Limb (tissue), 2 donors: ENCODE measurements around the gene SFMBT2.
"Not testable (repeated sequence)": the region's sequence is repeated elsewhere in the genome, so short reads cannot be mapped to it uniquely, and the experiment has no call there.

ENCODE experiments used
- DNase-seq, 2 donors: peaks; one replicate each; pipeline ENCODE4 v3.0.0-alpha.2; 2016; ENCODE audit errors: extremely low spot score in 2 of 2

SFMBT2 gene

DNA sequence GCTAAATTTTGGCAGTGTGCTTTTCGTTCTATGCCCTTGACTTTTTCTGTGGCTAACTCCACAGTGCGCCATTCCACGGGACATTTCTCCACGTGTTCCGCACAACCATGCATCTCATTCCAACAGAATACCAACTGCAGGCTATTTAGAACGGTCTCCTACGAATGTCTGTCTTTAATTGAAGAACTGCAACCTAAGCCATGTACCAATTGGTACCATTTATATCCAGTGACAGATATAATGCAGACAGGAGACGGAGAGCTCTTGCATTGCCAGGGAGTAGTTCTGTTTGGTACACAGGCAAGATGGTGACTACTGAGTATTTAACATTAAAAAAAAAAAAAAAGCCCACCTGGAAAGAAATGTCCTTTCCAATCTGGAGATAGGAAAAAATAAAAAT, 9.1 kb downstream of the SFMBT2 start:
- DNase-seq: no peak

DNA sequence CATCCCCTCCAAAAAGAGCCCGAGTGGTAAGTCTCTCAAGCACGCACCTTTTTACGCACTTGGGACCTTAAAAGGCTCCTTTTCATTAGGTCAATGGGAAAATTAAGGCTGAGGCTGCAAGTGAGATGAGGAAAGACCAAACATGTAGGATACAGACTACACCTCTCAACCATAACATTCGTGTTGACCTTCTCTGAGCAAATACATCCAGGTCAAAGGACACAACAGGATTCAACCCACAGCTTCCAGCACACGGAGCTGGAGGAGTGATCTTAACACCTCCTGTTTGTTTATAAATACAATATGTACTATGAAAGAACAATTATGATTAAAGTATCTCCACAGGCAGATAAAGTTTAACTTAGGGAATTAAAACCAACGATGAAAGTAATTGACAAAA, 9.7 kb downstream of the SFMBT2 start:
- DNase-seq: no peak

DNA sequence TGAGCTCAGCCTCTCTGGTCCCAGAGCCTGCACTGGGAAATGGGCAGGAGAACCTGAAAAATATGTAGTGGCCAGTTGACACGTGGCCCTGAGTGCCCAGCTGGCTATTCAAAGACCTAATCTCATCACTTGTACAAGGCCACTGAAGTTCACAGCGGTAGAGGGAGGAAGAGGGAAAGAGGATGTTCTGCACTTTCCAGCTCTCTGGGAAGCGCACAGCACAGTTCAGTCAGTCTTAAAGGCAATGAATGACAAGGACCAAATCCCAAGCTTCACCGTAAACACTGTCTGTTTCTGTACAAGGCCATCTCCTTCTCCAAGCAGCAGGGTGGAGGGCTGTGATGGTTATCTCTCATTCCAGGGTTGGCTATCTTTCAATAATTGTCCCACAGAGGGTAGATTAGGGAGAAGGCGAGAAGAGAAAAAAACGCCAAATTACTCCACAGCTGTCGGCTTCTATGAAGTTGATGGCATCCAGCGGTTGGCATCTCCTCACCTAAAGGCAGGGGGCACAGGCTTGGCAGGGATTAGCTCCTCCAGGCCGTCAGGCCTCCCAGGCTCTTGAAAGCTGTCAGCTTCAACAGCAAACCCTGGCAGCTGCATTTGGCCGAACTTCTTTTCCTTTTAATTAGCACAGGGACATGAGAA, 10.6 kb downstream of the SFMBT2 start:
- DNase-seq: no peak

DNA sequence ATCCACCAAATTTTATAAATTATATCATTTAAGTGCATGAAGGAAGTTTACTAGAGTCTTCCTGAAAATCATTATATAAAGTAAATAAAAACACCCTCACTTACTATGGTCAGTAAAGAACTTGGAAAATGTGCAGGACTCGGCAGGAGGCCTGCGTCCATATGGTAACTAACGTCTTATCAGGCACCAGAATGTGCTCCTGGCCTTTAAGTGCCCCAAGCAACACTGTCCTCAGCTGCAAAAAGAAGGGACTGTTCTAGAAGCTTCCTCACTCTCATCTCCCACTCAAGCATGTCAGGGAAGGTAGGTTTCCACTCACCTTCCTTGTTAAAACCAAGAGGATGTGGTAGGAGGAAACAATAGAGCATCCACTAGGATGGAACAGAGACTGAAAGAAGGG, 11.3 kb downstream of the SFMBT2 start:
- DNase-seq: no peak

DNA sequence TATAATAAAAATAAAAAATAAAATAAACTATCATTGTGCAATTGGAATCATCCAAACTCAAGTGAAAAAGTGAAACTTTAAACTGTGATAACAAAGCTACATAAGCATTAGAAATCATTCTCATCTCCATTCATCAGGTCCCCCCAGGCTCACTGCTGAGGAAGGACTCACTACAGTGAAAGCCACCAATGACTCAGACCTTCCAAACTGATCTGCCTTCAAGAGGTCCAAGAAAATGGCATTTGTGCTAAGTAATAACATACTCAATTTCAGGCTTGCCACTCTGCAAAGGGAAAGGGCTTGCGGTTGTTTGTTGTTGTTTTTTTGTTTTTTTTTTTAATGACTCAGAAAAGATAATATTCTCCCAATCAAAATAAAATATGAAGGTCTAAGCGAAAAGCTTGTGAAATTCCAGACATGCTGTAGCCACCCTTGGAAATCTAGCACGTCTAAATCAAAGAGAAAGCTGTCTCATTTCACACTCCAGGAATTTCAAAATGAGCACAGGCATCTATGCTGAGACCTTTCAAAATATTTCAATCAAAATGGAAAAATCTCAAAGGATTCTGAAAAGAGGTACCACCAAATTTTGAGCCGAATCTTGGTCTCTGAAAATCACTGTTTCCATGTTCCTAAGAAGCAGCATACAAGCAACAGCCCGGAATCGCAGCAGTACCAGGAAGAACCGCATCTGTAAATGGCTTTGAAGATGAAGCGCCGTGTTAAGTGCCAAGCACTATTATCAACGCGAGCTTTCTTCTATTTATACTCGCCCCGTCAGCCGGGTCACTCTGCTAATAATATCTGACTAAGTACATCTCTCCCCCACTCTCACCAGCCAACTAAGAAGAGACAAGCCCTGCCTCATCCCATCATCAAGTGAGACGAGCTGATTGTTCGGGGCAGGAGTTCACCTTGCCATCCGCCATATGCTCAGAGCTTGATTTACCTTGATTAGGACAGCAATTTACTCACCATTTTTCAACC, 13.5 kb downstream of the SFMBT2 start:
- no peak for DNase-seq

DNA sequence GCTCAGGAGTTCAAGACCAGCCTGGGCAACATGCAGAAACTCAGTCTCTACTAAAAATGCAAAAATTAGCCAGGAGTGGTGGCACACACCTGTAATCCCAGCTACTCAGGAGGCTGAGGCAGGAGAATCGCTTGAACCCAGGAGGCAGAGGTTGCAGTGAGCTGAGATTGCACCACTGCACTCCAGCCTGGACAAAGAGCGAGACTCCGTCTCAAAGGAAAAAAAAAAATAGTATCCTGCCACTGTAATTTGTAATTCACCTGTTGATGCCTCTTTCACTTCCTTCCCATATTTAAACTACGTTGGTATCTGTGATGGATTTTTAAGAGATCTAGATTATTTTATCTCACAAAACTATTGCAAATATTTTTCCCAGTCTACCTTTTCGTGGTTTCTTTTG, 18.5 kb downstream of the SFMBT2 start:
- DNase-seq: not testable (repeated sequence)

DNA sequence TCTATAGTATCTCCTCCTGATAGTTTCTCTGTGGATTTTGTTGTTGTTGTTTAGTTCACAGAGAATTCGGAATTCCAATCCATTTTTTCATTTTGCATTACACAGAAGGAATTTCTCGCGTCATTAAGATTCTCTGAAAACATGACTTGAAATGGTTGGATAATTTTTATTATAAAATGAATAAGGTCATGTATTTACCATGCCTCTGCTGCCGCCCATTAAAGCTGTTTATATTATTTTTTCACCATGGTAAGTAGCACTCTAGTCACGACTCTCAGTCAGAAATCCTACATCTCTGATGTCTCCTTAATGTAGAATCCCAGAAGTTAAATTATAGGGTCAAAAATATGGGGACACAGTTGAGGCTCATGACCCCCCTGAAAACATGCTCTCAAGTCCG, 19.1 kb downstream of the SFMBT2 start:
- DNase-seq: no peak

DNA sequence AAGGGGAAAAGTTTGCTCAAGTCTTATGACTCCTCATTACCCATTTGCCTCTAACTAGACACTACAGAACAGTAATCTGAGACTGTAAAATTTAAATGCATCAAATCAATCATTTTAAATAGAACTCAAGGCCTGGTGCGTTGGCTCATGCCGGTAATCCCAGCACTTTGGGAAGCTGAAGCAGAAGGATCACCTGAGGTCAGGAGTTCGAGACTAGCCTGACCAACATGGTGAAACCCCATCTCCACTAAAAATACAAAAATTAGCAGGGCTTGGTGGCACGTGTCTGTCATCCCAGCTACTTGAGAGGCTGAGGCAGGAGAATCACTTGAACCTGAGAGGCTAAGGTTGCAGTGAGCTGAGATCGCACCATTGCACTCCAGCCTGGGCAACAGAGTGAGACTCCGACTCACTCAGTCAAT, 20.1 kb downstream of the SFMBT2 start:
- not testable (repeated sequence) for DNase-seq

DNA sequence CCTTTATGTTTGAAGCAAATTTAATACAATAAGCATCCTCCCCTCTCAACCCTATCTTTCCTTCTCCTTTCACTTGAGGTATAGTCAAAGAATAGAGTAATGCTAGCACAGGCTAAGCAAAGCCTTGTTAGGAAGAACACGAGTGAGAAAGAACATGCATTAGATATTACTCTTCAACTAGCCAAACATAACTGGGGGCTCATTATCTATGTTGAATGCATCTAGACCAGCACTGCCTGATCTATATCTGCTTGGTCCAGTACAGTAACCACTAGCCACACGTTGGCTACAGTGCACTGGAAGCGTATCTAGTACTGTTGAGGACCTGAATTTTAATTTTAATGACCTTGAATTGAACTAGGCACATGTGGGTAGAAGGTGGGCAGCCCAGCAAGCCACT, 21.0 kb downstream of the SFMBT2 start:
- no peak for DNase-seq

DNA sequence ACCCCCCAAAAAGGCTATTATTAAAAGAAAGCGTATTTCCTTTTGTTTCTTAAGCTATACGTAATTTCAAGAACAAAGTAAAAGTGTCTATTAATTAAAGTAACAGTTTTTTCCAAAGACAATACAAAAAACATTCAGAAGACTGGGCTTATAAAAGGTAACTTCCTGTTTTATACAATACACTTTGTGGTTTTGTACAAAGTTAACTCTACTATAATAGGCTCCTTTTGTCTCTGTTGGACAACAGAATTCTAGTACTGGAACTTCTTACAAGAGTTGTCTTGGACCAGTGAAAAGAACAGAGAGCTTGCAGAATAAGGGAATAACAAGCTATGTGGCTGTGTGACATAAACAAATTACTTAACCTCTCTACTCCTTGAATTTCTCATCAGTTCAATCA, 21.5 kb downstream of the SFMBT2 start:
- no peak for DNase-seq

DNA sequence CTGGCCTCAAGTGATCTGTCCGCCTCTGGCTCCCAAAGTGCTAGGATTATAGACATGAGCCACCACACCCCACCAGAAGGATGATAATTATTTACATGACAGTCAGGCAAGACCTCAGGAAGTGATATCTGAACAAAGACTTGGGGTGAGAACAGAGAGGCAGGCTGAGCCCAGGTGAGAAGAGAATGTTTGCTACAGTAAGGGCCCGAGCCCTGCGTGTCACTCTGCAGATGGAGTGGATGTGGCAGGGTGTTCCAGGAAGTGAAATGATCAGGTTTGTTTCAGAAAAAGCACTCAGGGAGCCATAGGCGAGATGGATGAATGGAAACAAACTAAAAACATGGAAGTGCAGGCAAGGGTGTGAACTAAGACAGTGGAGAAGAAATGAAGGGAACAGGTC, 22.2 kb downstream of the SFMBT2 start:
- no peak for DNase-seq

DNA sequence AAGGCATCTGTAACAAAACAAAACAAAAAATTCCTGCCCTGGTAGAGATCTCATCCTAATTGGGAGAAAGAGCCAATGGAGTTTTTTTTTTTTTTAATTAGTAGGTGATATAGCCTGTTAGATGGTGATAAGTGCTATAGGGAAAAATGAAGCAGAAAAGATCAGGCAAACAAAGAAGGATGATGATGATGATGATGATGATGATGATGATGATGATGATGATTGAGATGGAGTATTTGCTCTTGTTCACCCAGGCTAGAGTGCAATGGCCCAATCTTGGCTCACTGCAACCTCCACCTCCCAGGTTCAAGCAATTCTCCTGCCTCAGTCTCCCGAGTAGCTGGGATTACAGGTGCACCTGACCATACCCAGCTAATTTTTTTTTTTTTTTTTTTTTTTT, 22.7 kb downstream of the SFMBT2 start:
- not testable (repeated sequence) for DNase-seq

DNA sequence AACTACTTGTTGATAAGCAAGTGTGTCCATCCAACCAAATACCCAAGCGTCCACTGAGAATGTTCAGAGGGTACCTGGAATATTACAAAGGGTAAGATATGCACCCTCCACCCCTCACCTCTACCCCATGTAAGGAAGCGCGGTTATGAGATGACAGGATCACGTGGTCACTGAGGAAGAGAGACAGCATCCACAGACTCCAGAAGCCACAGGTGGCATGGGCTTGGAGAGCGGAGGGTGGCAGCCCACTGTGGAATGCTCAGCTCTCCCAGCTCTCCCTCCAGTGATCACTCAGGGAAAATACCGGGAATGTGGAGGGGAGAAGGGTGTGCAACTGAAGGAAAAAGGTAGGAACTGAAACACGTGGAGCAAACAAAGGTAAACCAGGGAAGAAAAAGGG, 25.7 kb downstream of the SFMBT2 start:
- DNase-seq: no peak

DNA sequence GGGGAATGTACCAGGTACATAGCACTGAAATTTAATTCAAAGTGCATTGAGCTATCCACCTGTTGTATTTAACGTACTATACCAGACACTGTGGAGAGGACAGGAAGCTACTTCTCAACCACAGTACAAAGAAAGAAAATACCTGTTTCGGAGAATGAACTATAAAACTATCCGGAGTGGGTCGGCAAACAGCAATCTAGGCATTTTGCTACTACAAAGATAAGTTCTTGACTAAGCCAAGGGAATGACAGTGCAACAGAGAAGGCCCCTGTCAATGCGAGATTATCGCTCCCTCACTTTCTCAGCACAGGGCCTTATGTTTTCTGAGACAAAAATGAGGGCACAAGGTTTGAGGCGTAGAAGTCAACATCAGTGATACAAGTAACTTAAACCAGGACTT, 27.4 kb downstream of the SFMBT2 start:
- DNase-seq: no peak

DNA sequence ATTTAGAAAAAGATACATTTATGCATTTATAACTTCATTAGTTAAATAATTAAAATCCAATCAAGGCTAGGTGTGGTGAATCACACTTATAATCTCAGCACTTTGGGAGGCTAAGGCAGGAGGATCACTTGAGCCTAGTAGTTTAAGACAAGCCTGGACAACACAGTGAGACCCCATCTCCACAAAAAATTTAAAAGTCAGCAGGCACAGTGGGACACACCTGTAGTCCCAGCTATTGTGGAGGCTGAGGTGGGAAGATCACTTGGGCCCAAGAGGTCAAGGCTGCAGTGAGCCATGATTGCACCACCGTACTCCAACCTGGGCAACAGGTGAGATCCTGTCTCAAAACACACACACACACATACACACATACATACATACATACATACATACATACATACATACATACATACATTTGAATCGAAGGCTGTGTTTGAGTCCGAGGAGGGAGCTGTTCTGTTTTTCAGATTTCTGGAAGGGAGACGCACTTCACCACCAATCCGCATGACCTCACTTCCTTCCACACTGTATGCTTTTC, 30.1 kb downstream of the SFMBT2 start:
- no peak for DNase-seq

DNA sequence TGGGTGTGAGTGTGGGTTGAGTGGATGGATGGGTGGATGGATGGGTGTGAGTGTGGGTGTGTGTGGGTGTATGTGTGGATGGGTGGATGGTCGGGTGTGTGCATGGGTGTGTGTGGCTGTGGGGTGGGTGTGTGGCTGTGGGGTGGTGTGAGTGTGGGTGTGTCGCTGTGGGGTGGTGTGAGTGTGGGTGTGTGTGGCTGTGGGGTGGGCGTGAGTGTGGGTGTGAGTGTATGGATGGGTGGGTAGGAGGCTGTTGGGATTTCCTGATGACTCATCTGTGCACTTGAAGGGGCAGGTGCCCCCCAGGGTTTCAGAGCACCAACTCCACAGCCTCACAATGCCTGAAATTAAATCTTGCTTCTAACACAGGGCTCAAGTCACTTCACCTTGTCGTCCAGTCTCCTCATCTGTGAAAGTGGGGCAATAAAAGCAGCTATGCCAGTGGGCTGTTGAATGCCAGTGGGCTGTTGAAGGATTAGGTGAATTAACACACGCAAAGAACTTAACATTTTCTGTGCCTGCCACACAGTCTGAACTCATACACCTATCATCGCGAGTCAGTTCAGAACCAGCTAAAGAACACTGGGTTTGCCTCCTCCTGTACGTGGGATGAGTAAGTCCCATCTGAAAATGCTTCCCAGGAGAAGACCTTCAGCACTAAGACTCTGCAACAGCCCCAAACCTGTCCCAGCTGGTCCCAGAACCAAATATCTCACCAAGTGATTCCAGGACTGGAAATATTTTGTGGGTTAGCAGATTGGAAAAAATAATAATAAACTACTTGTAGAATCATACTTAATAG, 32.0 kb downstream of the SFMBT2 start:
- DNase-seq: no peak

DNA sequence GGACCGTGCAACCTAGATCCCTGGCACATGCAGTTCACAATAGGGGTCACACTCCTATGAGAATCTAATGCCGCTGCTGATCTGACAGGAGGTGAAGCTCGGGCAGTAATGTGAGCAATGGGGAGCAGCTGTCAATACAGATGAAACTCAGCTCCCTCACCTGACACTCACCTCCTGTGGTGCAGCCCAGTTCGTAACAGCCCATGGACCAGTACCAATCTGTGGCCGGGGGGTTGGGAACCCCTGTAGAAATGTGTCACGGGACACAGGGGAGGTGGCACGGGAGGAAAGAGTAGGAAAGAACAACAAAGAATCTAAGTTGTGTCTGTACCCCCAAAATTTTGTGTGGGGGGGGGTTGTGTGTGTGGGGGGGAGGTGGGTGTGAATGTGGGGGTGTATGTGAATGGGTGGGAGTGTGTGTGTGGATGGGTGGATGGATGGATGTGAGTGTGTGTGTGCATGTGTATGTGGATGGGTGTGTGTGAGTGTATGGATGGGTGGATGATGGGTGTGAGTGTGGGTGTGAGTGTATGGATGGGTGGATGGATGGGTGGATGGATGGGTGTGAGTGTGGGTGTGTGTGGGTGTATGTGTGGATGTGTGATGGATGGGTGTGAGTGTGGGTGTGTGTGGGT, 33.1 kb downstream of the SFMBT2 start:
- no peak for DNase-seq

DNA sequence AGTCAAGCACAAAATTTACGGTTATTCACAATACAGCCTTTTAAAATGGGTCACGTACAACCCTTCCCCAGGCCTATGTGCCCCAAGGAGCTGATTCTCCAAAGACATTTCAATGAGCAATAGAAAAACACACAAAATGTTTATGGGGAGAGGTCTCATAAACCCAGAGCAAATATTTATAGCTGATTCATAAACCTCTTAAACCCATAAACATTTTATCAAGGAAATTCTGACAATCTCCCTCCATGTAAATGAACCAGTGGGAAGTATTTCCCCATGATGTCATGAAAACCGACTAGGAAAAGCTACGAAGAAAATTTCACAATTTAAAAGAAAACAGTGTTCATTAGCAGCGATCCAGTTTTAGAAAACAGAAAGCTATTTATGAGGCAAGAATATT, 36.0 kb downstream of the SFMBT2 start:
- no peak for DNase-seq

DNA sequence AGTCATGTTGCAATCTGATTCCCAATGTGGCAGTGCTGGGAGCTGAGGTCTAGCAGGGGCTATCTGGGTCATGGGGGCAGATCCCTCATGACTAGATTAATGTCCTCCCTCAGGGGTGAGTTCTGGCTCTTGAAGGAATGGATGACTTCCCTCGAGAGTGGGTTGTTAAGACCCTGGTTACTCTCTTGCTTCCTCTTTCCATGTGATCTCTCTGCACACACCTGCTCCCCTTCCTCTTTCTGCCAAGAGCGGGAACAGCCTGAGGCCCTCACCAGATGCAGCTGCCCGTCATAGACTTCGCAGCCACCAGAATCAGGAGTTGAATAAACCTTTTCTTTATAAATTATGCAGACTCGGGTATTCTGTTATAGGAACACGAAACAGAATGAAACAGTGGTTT, 37.8 kb downstream of the SFMBT2 start:
- no peak for DNase-seq

DNA sequence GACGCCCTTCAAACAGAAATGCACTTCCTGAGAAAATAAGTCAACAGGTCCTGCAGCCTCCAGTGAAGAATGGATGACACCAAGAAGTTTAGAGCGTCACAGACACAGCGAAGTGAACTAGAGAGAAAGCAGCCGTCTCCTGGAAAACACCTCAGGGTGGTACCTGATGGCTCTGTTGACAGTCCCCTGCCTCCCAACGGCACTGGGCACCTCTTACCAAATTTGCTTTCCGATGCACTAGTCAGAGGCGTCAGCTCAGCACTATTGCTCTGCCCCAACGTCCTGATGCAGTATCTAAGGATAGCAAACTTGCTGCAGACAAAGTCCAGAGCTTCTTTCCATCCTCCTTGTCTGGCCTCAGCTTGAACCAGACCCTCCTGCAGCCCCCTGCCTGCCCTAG, 38.3 kb downstream of the SFMBT2 start:
- no peak for DNase-seq

DNA sequence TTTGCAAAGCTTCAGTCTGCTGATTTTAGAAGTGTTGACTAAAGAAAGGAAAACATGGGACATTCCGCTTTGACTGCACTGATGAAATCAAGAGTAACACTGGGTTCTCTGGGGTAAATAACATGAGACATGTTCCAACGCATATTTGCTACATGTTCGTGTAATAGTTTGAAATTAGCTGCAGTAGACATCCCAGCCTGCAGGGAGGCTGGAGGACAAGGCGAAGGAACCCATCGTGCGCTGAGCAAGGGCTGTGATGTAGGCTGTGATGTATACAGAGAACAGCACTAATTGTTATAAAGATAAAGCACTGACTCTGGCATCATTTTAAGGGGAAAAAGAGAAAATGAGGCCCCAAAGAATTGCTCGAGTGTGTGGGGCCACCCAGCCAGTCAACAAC, 40.3 kb downstream of the SFMBT2 start:
- DNase-seq: no peak
